CD4-positive, alpha-beta T cell treated with Interleukin-6 at 100 ng/mL for 8 hours (primary cell): Measurements from ENCODE around the gene ALPL.

Source experiments
- DNase-seq: peaks from one replicate; pipeline ENCODE4 v3.0.0-alpha.2; 2020; ENCODE audit warnings: mixed read lengths, low spot score

ALPL gene

GRCh38 chr1:21598904-21599303, 89.7 kb downstream of the ALPL start:
- DNase-seq: no peak

- no peak for DNase-seq
These were observed 90.2 kb downstream of the ALPL start for GRCh38 chr1:21599402-21599801.

GRCh38 chr1:21601278-21602048, 92.2 kb downstream of the ALPL start:
- no peak for DNase-seq

GRCh38 chr1:21603177-21604138, 94.2 kb downstream of the ALPL start:
- no peak for DNase-seq

GRCh38 chr1:21604208-21604957, 95.2 kb downstream of the ALPL start:
- DNase-seq: no peak

GRCh38 chr1:21605012-21605715, 95.9 kb downstream of the ALPL start:
- DNase-seq: no peak

GRCh38 chr1:21605964-21606705, 96.9 kb downstream of the ALPL start:
- DNase-seq: no peak

- no peak for DNase-seq
These were observed 98.6 kb downstream of the ALPL start for GRCh38 chr1:21607549-21608529.

GRCh38 chr1:21608798-21609197, 99.6 kb downstream of the ALPL start:
- no peak for DNase-seq

- no peak for DNase-seq
These were observed 100.8 kb downstream of the ALPL start for GRCh38 chr1:21610027-21610426.

- DNase-seq: no peak
These were observed 102.0 kb downstream of the ALPL start for GRCh38 chr1:21610989-21611785.

GRCh38 chr1:21612057-21612456, 102.8 kb downstream of the ALPL start:
- DNase-seq: no peak

- no peak for DNase-seq
These were observed 104.0 kb downstream of the ALPL start for GRCh38 chr1:21613072-21613867.

- DNase-seq: no peak
These were observed 105.3 kb downstream of the ALPL start for GRCh38 chr1:21614419-21615115.

GRCh38 chr1:21616372-21616771, 107.1 kb downstream of the ALPL start:
- DNase-seq: no peak

- DNase-seq: no peak
These were observed 108.0 kb downstream of the ALPL start for GRCh38 chr1:21617126-21617738.

- DNase-seq: no peak
These were observed 108.8 kb downstream of the ALPL start for GRCh38 chr1:21618059-21618458.
